Breast epithelium (tissue), 3 donors: ENCODE results near the gene RDH14.

Experiments
- POLR2A ChIP-seq: fragments of 450-650 bp; IDR thresholded peaks from one replicate; pipeline ENCODE4 v1.6.1; 2016; ENCODE audit warnings: antibody characterized with exemption, mild to moderate bottlenecking, moderate library complexity
- POLR2AphosphoS5 ChIP-seq, 3 donors: sonication (generic); formaldehyde crosslinking; IDR thresholded peaks; one replicate each; pipeline ENCODE4 v1.6.1; 2017; ENCODE audit warnings: antibody characterized with exemption in 3 of 3
- TF ChIP-seq, protein P1 (sequence below), 3 donors: fragments of 450-650 bp; IDR thresholded peaks; one replicate each; pipeline ENCODE4 v1.5.1; 2016 to 2017; ENCODE audit warnings: antibody characterized with exemption in 3 of 3, mild to moderate bottlenecking in 3 of 3, moderate library complexity in 3 of 3

- TF ChIP-seq, protein P1, sequence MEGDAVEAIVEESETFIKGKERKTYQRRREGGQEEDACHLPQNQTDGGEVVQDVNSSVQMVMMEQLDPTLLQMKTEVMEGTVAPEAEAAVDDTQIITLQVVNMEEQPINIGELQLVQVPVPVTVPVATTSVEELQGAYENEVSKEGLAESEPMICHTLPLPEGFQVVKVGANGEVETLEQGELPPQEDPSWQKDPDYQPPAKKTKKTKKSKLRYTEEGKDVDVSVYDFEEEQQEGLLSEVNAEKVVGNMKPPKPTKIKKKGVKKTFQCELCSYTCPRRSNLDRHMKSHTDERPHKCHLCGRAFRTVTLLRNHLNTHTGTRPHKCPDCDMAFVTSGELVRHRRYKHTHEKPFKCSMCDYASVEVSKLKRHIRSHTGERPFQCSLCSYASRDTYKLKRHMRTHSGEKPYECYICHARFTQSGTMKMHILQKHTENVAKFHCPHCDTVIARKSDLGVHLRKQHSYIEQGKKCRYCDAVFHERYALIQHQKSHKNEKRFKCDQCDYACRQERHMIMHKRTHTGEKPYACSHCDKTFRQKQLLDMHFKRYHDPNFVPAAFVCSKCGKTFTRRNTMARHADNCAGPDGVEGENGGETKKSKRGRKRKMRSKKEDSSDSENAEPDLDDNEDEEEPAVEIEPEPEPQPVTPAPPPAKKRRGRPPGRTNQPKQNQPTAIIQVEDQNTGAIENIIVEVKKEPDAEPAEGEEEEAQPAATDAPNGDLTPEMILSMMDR (IDR thresholded peaks at IDR 0.05): no peak
- TF ChIP-seq POLR2A: no peak
- no peak for TF ChIP-seq POLR2AphosphoS5 (IDR thresholded peaks at IDR 0.05)
These were observed 53.5 kb downstream of the RDH14 start for GRCh38 chr2:18506883-18507509.
